Muscle of leg (tissue), 9 donors: ENCODE measurements around the gene FCHSD1. TPM values are rescaled to one million over a fixed set of nuclear protein-coding genes. Genes with fewer than 3 reads are reported as not detected.

Experiments
- polyA plus RNA-seq, 8 donors: library from polyadenylated mRNA; unstranded; fragments of 120-200 nt; gene quantifications; one replicate each; pipeline versions ENCODE4 v1.2.1 to v1.2.3, GENCODE V29; 2013; ENCODE audit warnings: inconsistent platforms in 1 of 8, low replicate concordance in 1 of 8; ENCODE audit not compliant: insufficient read length in 8 of 8, insufficient read depth in 1 of 8
- total RNA-seq: library from RNA; stranded (reverse); fragments of 120-200 nt; gene quantifications from one replicate; pipeline ENCODE4 v1.2.4, GENCODE V29; 2013

The FCHSD1 gene
- total and polyA plus RNA-seq, 9 donors, result 5.9 to 10.3 (median 7.7) TPM

Other genes starting within 250 kb of the FCHSD1 start
- gene PCDHGA9, start 248.6 kb downstream of the FCHSD1 start, total RNA-seq, result 3.8 TPM
- 1 to 10 TPM; 3.0 to 4.7 (median 4.0) TPM for gene PCDHGA9, start 248.6 kb downstream of the FCHSD1 start, polyA plus RNA-seq
- 3.0 TPM for gene PCDHGB6, start 243.4 kb downstream of the FCHSD1 start, total RNA-seq
- gene PCDHGB6, start 243.4 kb downstream of the FCHSD1 start, polyA plus RNA-seq, result 1 to 10 TPM; 2.8 to 6.0 (median 4.3) TPM
- 3.0 TPM for gene PCDHGA10, start 238.4 kb downstream of the FCHSD1 start, total RNA-seq
- gene PCDHGA10, start 238.4 kb downstream of the FCHSD1 start, polyA plus RNA-seq, result 1 to 10 TPM; 1.3 to 3.4 (median 2.1) TPM
- gene PCDHGB7, start 233.7 kb downstream of the FCHSD1 start, total RNA-seq, result 4.2 TPM
- gene PCDHGB7, start 233.7 kb downstream of the FCHSD1 start, polyA plus RNA-seq, result 10 to 100 TPM in 1 of 8 donors, 1 to 10 TPM in 7; 5.0 to 10.5 (median 9.0) TPM
- 3.1 TPM for gene PCDHGA11, start 230.4 kb downstream of the FCHSD1 start, total RNA-seq
- 1 to 10 TPM; 1.9 to 5.2 (median 3.4) TPM for gene PCDHGA11, start 230.4 kb downstream of the FCHSD1 start, polyA plus RNA-seq
- 2.4 TPM for gene PCDHGA12, start 220.9 kb downstream of the FCHSD1 start, total RNA-seq
- 1 to 10 TPM; 1.4 to 3.6 (median 2.1) TPM for gene PCDHGA12, start 220.9 kb downstream of the FCHSD1 start, polyA plus RNA-seq
- gene PCDHGC3, start 175.5 kb downstream of the FCHSD1 start, total RNA-seq, result 52.7 TPM
- 100 to 1,000 TPM in 7 of 8 donors, 10 to 100 TPM in 1; 87.6 to 165 (median 131) TPM for gene PCDHGC3, start 175.5 kb downstream of the FCHSD1 start, polyA plus RNA-seq
- gene PCDHGC4, start 166.4 kb downstream of the FCHSD1 start, total RNA-seq, result 1.8 TPM
- gene PCDHGC4, start 166.4 kb downstream of the FCHSD1 start, polyA plus RNA-seq, result 1 to 10 TPM in 7 of 8 donors, under 1 TPM in 1; 0.98 to 2.1 (median 1.5) TPM
- 0.75 TPM for gene PCDHGC5, start 162.3 kb downstream of the FCHSD1 start, total RNA-seq
- 1 to 10 TPM in 1 of 8 donors, under 1 TPM in 7; 0.29 to 1.1 (median 0.48) TPM for gene PCDHGC5, start 162.3 kb downstream of the FCHSD1 start, polyA plus RNA-seq
- 11.5 TPM for gene DIAPH1, start 32.4 kb downstream of the FCHSD1 start, total RNA-seq
- 10 to 100 TPM; 19.5 to 34.5 (median 28.6) TPM for gene DIAPH1, start 32.4 kb downstream of the FCHSD1 start, polyA plus RNA-seq
- 39.8 TPM for gene HDAC3, start 14.6 kb downstream of the FCHSD1 start, total RNA-seq
- gene HDAC3, start 14.6 kb downstream of the FCHSD1 start, polyA plus RNA-seq, result 10 to 100 TPM; 42.3 to 62.2 (median 55.6) TPM
- 0.18 TPM for gene RELL2, start 14.4 kb downstream of the FCHSD1 start, total RNA-seq
- gene RELL2, start 14.4 kb downstream of the FCHSD1 start, polyA plus RNA-seq, result under 1 TPM; 0.21 to 0.53 (median 0.39) TPM
- 6.8 TPM for gene ARAP3, start 30.8 kb upstream of the FCHSD1 start, total RNA-seq
- 10 to 100 TPM; 12.8 to 19.3 (median 14.1) TPM for gene ARAP3, start 30.8 kb upstream of the FCHSD1 start, polyA plus RNA-seq
- gene PCDH1, start 227.0 kb upstream of the FCHSD1 start, total RNA-seq, result 20.3 TPM
- 10 to 100 TPM; 13.9 to 24.7 (median 17.6) TPM for gene PCDH1, start 227.0 kb upstream of the FCHSD1 start, polyA plus RNA-seq